ENCODE data around the gene PRRT2. TPM values are rescaled to one million over a fixed set of nuclear protein-coding genes. Genes with fewer than 3 reads are reported as not detected.
A peak's percentile ranks its signal among the peaks of the same experiment; 100 is the strongest.

PRRT2 gene
- total and polyA plus RNA-seq, 10 of the 15 experiments (the other 5 are each of a cell fraction or from before 2014, with no cell fraction given) = 0.08 to 0.49 (median 0.12) TPM; not detected in 4

DNA sequence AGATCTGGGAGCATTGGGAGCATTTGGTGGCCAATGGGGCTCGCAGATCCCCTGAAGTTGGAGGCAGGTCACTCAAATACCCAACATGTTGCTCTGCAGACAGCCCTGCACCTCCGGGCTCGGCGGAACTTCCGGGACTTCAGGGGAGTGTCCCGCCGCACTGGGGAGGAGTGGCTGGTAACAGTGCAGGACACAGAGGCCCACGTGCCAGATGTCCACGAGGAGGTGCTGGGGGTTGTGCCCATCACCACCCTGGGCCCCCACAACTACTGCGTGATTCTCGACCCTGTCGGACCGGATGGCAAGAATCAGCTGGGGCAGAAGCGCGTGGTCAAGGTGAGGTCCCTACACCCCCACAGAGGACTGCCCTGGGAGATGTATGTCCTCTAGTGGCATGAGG is 24.6 kb downstream of the PRRT2 start:
- H3K9ac ChIP-seq (ENCODE audit: control insufficient read depth, insufficient read depth, low read length) = no peak overlapping the region
- POLR2A ChIA-PET = interaction anchor here (0.7 kb wide), 2 partner anchors 145 to 184 kb away, joined by 3 to 4 read pairs; no protein-coding TSS in a partner anchor
- in situ Hi-C loops (cut with MboI) = no loop called here

DNA sequence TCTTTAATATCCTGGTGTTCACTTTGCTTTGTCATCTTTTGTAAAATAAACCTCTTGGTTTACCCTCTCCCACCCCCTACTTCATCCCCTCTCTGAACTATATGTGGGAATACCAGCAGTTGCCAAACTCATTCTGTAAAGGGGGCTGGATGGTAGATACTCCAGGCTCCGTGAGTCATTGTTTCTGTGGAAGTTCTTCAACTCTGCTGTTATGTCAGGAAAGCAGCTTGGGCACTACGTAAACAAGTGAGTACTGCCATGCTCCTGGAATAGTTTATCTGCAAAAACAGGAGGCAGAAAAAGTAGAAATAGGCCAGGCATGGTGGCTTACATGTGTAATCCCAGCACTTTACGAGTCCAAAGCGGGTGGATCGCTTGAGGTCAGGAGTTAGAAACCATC is 25.8 kb downstream of the PRRT2 start:
- Histone ChIP-seq H3K4me1 (ENCODE audit: control insufficient read depth, insufficient read depth, low read length) (no peaks in the 10 kb centered on the region), H3K79me2 (ENCODE audit: control insufficient read depth, insufficient read depth, low read length) (no peaks in the 10 kb centered on the region), H3K36me3 (ENCODE audit: control insufficient read depth in 2 of 2, insufficient read depth in 2 of 2, low read length in 1 of 2) (peaks cover 13 to 15% of the 10 kb centered on the region in 2 experiments; a peak in 3 of 4 replicates), H2AFZ (ENCODE audit: control insufficient read depth, low read depth, low read length) (no peak overlapping the region), H4K20me1 (ENCODE audit: control insufficient read depth, insufficient read depth) (no peaks in the 10 kb centered on the region), H3K4me3 (no peak overlapping the region), H3K4me2 (ENCODE audit: control insufficient read depth, insufficient read depth) (no peak overlapping the region), H3K27ac (ENCODE audit: control insufficient read depth, insufficient read depth) (no peak overlapping the region), H3K9ac (ENCODE audit: control insufficient read depth, insufficient read depth, low read length) (no peak overlapping the region), H3K9me3 (replicated peaks; ENCODE audit: control insufficient read depth, insufficient read depth, low read length) (no peaks in the 10 kb centered on the region), H3K27me3 (replicated peaks in 1 of 2; ENCODE audit: control insufficient read depth in 2 of 2, insufficient read depth in 2 of 2, low read length in 1 of 2) (no peaks in the 10 kb centered on the region)
- ATAC-seq = no peak
- in situ Hi-C loops (cut with MboI) = no loop called here
- CTCF ChIA-PET = no interaction called here
- DNase-seq (ENCODE audit: low read depth, low spot score) = no peak
- no peak for FAIRE-seq
- intact Hi-C loops (cut with micrococcal nuclease; ENCODE audit: unreplicated experiment) = no loop called here
- BruUV-seq (replicated peaks) = no TSS peak
- SMC1A ChIA-PET (ENCODE audit: uncharacterized antibody, unreplicated experiment) = no interaction called here
- RAD21 ChIA-PET (ENCODE audit: unreplicated experiment) = no interaction called here
- POLR2A ChIA-PET = interaction anchor here (0.6 kb wide), 1 partner anchor 115 kb away, joined by 4 read pairs; no protein-coding TSS in a partner anchor
- WGBS (ENCODE audit: insufficient coverage, insufficient replicate concordance, low lambda C conversion rate, missing lambda C conversion rate) = 100% methylated on average over 5 of the region's 5 CpGs
- TF ChIP-seq RFX5 (IDR thresholded peaks at IDR 0.05; ENCODE audit: low read depth, low read length) (no peak), SMARCA5 (IDR thresholded peaks at IDR 0.05) (no peak), SREBF2 (IDR thresholded peaks at IDR 0.05; ENCODE audit: low read length) (no peak), MYB (IDR thresholded peaks at IDR 0.05; ENCODE audit: borderline replicate concordance, low read depth, low read length) (no peak), SMAD1 (IDR thresholded peaks at IDR 0.05; ENCODE audit: low read depth, partially characterized antibody) (no peak), TBL1XR1 (IDR thresholded peaks at IDR 0.05; ENCODE audit: low read depth, low read length) (no peak), SRF (IDR thresholded peaks at IDR 0.05; ENCODE audit: low read depth in 2 of 2, low read length in 2 of 2) (no peak)
- TF ChIP-seq, protein P1, sequence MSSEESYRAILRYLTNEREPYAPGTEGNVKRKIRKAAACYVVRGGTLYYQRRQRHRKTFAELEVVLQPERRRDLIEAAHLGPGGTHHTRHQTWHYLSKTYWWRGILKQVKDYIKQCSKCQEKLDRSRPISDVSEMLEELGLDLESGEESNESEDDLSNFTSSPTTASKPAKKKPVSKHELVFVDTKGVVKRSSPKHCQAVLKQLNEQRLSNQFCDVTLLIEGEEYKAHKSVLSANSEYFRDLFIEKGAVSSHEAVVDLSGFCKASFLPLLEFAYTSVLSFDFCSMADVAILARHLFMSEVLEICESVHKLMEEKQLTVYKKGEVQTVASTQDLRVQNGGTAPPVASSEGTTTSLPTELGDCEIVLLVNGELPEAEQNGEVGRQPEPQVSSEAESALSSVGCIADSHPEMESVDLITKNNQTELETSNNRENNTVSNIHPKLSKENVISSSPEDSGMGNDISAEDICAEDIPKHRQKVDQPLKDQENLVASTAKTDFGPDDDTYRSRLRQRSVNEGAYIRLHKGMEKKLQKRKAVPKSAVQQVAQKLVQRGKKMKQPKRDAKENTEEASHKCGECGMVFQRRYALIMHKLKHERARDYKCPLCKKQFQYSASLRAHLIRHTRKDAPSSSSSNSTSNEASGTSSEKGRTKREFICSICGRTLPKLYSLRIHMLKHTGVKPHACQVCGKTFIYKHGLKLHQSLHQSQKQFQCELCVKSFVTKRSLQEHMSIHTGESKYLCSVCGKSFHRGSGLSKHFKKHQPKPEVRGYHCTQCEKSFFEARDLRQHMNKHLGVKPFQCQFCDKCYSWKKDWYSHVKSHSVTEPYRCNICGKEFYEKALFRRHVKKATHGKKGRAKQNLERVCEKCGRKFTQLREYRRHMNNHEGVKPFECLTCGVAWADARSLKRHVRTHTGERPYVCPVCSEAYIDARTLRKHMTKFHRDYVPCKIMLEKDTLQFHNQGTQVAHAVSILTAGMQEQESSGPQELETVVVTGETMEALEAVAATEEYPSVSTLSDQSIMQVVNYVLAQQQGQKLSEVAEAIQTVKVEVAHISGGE (CRISPR knock-in tag; IDR thresholded peaks at IDR 0.05) = no peak
- TF ChIP-seq, protein P2, sequence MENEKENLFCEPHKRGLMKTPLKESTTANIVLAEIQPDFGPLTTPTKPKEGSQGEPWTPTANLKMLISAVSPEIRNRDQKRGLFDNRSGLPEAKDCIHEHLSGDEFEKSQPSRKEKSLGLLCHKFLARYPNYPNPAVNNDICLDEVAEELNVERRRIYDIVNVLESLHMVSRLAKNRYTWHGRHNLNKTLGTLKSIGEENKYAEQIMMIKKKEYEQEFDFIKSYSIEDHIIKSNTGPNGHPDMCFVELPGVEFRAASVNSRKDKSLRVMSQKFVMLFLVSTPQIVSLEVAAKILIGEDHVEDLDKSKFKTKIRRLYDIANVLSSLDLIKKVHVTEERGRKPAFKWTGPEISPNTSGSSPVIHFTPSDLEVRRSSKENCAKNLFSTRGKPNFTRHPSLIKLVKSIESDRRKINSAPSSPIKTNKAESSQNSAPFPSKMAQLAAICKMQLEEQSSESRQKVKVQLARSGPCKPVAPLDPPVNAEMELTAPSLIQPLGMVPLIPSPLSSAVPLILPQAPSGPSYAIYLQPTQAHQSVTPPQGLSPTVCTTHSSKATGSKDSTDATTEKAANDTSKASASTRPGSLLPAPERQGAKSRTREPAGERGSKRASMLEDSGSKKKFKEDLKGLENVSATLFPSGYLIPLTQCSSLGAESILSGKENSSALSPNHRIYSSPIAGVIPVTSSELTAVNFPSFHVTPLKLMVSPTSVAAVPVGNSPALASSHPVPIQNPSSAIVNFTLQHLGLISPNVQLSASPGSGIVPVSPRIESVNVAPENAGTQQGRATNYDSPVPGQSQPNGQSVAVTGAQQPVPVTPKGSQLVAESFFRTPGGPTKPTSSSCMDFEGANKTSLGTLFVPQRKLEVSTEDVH (IDR thresholded peaks at IDR 0.05; ENCODE audit: low read depth, partially characterized antibody) = no peak

More for the DNA sequence above, 24.6 kb downstream of the PRRT2 start:
- Histone ChIP-seq H3K36me3 (ENCODE audit: control insufficient read depth in 2 of 2, insufficient read depth in 2 of 2, low read length in 1 of 2) (peaks cover 13 to 15% of the 10 kb centered on the region in 2 experiments; a peak in 3 of 4 replicates), H3K27ac (ENCODE audit: control insufficient read depth, insufficient read depth) (no peak overlapping the region), H4K20me1 (ENCODE audit: control insufficient read depth, insufficient read depth) (no peaks in the 10 kb centered on the region), H2AFZ (ENCODE audit: control insufficient read depth, low read depth, low read length) (no peak overlapping the region), H3K27me3 (replicated peaks in 1 of 2; ENCODE audit: control insufficient read depth in 2 of 2, insufficient read depth in 2 of 2, low read length in 1 of 2) (no peaks in the 10 kb centered on the region), H3K4me3 (no peak overlapping the region), H3K79me2 (ENCODE audit: control insufficient read depth, insufficient read depth, low read length) (no peaks in the 10 kb centered on the region), H3K4me1 (ENCODE audit: control insufficient read depth, insufficient read depth, low read length) (no peaks in the 10 kb centered on the region), H3K9me3 (replicated peaks; ENCODE audit: control insufficient read depth, insufficient read depth, low read length) (no peaks in the 10 kb centered on the region), H3K4me2 (ENCODE audit: control insufficient read depth, insufficient read depth) (no peak overlapping the region)
- WGBS (ENCODE audit: insufficient coverage, insufficient replicate concordance, low lambda C conversion rate, missing lambda C conversion rate) = 98% methylated on average over 15 of the region's 15 CpGs
- TF ChIP-seq SIN3A (IDR thresholded peaks at IDR 0.05; ENCODE audit: low read depth, low read length) (no peak), POLR2A (IDR thresholded peaks at IDR 0.05; ENCODE audit: low read depth, low read length) (0 out of 2 replicates have a peak, but pooled peaks have one; percentile 20)
- intact Hi-C loops (cut with micrococcal nuclease; ENCODE audit: unreplicated experiment) = no loop called here
- ATAC-seq = no peak
- no peak for DNase-seq (ENCODE audit: low read depth, low spot score)
- ChIA-PET RAD21 (ENCODE audit: unreplicated experiment) (no interaction called here), SMC1A (ENCODE audit: uncharacterized antibody, unreplicated experiment) (interaction anchor here (1.1 kb wide), 1 partner anchor 32 kb away, joined by 3 read pairs; no protein-coding TSS in a partner anchor), CTCF (interaction anchor here (0.9 kb wide), 1 partner anchor 12 kb away, joined by 4 read pairs; no protein-coding TSS in a partner anchor)
- FAIRE-seq = no peak
- BruUV-seq (replicated peaks) = no TSS peak

All from GM12878 (cell line).